GM10266 (cell line): ENCODE data around the gene POLD3.
A peak's percentile ranks its signal among the peaks of the same experiment; 100 is the strongest.

Source experiments
- DNase-seq: peaks from one replicate; pipeline ENCODE4 v3.0.0; 2012; ENCODE audit errors: extremely low spot score
- CTCF ChIP-seq: IDR thresholded peaks from 2 replicates; pipeline ENCODE4 v1.5.1; 2012; ENCODE audit warnings: mild to moderate bottlenecking, low read depth; ENCODE audit not compliant: control insufficient read depth, insufficient read depth; ENCODE audit errors: missing control alignments

Gene POLD3

GRCh38 chr11:74611369-74611861 is 19.0 kb downstream of the POLD3 start:
- no peak for DNase-seq
- peak; percentile 31 for TF ChIP-seq CTCF

GRCh38 chr11:74612877-74613276 is 20.5 kb downstream of the POLD3 start:
- TF ChIP-seq CTCF = no peak
- no peak for DNase-seq

- DNase-seq = no peak
- TF ChIP-seq CTCF = no peak
These were observed 22.9 kb downstream of the POLD3 start for GRCh38 chr11:74615311-74615710.

GRCh38 chr11:74615988-74616387 is 23.6 kb downstream of the POLD3 start:
- DNase-seq = no peak
- TF ChIP-seq CTCF = no peak

- no peak for DNase-seq
- no peak for TF ChIP-seq CTCF
These were observed 28.1 kb downstream of the POLD3 start for GRCh38 chr11:74620531-74620930.

- DNase-seq = no peak
- TF ChIP-seq CTCF = no peak
These were observed 33.7 kb downstream of the POLD3 start for GRCh38 chr11:74626130-74626529.

- no peak for TF ChIP-seq CTCF
- DNase-seq = no peak
These were observed 34.2 kb downstream of the POLD3 start for GRCh38 chr11:74626604-74627003.
